Activated gamma-delta T cell treated with Interleukin-2 at 50 U/mL for 16 hours (primary cell): ENCODE results near the gene EVC2.

Experiments
- DNase-seq: peaks from one replicate; pipeline ENCODE4 v3.0.0-alpha.2; 2020

EVC2 gene

GRCh38 chr4:5711479-5712184, 3.3 kb upstream of the EVC2 start:
- no peak for DNase-seq

GRCh38 chr4:5710961-5711478, 2.7 kb upstream of the EVC2 start, which contains the start of gene EVC:
Gene EVC, plus strand, starts transcription at chr4:5711201. Its CDS starts 180 bp downstream, at chr4:5711381.
- peak; percentile 7 for DNase-seq

DNA sequence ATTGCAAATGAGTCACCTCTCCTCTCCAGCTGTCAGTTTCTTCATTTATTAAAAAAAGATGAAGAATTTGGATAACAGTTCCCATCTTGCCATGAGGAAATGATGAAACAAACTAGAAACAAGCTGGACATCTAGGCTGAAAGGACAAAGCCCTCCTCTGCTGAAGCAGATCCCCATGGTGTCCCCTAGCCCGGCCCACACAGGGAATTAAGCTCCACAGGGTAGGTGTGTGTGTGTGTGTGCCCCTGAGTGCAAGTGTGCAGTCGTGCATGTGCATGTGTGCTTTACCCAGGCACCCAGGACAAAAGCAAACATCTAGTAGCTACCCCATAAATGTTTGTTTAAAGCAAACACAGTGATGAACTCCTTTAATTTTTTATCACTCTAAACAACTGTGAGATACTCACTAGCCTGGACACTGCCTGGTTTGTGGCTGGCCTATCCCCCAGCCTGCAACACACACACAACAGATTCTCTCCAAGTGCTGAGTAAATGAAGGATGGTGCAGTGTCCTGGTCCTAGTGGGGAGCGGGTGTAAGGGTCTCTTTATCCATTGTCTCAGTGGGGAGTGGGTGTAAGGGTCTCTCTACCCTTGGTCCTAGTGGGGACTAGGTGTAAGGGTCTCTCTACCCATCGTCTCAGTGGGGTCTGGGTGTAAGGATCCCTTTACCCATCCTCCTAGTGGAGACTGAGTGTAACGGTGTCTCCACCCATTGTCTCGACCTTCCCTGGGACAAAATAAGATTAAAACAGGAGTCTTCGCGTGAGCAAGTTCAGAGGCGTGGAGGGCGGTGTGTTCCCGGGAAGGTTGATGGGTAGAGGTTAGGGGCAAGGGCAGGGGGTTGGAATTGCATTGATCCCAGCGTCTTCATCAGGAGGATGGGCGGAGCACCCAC, 2.0 kb upstream of the EVC2 start:
- DNase-seq, result no peak

- DNase-seq, result no peak
Measured at GRCh38 chr4:5709207-5709575, 832 bp upstream of the EVC2 start.

- no peak for DNase-seq
Measured at GRCh38 chr4:5707778-5708448, 446 bp downstream of the EVC2 start.

- no peak for DNase-seq
Measured at GRCh38 chr4:5707366-5707765, 993 bp downstream of the EVC2 start.

GRCh38 chr4:5706486-5707290, 1.7 kb downstream of the EVC2 start:
- DNase-seq, result no peak

DNA sequence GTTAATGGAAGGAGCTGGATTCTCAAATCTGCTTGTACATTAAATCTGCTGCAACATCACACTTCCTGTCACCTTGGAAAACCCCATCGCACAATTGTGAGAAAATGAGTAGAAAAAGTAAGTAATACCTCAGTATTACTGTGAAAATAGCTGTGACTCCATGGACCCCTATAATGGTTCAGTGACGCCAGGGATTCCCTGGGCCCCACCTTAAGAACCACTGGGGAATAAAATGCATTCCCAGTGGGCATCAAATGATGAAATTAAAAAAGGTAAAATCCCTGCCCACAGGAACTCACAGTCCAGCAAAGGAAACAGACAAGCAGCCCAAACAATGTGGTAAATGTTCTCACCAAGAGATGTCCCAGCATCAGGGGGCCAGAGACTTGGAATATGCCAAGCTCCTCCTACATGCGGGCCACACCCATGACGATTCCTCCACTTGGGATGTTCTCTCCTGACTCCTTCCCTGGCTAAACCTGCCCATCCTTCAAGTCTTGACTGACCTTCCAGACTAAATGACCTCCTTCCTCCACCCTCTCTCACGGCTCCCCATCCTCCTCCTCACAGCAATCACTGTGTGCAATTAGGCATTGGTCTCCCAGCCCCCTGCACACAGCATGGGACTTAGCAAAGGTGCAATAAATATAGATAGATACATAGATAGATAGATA, 2.6 kb downstream of the EVC2 start:
- no peak for DNase-seq

GRCh38 chr4:5704276-5704675, 4.1 kb downstream of the EVC2 start:
- no peak for DNase-seq

DNA sequence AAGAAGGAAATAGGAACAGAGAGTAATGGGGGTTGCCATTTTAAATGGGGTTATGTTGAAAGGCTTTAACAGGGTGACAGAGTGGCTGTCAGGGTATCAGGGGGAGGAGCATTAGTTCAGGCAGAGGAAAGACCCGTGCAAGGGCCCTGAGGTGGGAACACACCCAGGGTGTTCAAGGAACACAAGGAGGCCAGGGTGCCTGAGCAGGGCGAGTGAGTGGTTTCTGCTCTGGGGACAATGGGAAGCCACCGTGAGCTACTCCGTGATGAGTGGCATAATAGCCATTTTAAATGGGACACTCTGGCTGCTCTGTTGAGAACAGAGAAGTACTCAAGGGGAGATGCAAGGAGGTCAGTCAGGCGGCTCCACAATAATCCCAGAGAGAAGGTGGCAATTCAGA, 4.5 kb downstream of the EVC2 start:
- DNase-seq, result no peak

DNA sequence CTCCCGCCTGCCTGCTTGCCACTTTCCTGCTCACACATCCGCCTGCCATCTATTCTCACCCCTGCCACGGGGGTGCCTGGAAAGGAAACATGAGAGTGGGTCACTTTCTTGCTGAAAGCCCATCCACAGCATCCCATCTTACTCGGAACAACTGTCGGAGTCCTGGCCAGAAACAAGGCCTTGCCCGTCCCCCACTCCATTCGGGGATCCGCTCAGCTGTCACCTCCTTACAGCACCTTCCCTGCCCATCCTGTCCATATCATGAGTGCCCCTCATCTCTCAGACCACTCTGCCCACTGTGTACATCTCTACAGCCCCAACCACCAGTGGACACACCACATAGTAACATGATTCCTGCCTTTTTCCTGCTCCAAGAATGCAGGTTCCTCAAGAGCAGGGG, 6.4 kb downstream of the EVC2 start:
- no peak for DNase-seq

DNA sequence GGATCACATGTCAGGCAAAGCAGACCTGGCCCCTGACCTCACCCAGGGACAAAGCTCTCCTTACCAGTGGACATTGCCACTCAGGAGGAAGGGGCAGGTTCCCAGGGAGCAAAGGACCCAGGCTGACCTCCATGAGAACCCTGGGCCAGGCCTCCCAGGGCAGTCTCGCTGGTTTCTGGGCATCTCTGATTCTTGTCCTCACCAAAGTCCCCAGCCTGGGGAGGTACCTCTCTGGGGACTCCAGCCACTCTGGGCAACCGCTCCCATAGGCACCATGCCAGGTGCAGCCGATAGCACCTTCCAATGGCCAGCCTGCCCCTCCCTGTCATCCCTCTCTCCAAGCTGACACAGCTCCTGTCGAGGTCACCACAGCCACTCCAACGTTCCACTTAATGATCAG, 7.9 kb downstream of the EVC2 start:
- DNase-seq, result no peak

DNA sequence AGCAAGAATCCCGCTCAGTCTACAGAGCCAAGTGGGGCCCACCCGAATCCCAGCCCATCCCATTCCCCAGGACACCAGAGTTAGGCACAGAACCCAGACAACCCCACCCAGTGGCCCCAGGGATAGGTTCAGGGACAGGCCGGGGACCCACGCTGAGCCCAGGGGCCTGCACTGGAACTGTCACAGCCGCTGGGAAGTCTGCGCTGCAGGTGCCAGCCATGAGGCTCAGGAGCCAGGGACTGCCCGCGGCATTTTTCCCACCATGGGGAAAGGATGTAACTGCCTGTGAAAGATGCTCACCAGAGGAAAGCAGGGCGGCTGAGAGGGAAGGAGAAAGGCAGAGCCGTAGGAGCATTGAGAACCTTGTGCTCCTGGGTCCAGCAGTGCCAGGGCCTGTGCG, 12.0 kb downstream of the EVC2 start:
- DNase-seq, result no peak

GRCh38 chr4:5693871-5694270, 14.5 kb downstream of the EVC2 start:
- DNase-seq, result no peak

DNA sequence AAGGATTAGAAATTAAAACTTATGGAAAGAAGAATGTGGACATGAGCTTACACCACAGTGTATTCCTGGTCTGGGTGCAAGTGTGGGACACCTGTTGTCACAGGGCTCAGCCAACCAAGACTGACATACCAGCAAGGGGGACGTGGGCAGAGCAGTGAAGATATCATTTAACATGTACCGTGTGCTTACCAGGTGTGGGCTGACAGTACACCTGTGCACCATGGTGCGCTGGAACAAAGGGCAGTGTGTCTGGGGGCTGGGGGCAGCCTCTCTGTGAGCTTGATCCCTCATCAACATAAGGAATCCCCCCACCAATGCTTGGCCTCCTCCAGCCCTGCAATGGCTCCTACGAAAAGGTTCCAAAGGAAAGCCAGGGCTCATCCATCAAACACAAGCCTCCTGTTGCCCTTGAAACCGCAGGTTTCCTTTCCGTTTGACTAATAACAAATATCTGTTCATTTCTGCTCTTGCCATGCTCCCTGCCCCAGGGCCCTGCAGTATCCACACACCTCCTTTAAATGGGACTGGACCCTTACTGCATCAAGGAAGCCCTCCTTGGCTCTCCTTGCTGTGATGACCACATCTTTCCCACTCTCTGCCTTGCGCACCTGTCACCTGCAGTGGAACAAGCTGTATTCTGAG, 16.7 kb downstream of the EVC2 start:
- DNase-seq, result no peak

- no peak for DNase-seq
Measured at GRCh38 chr4:5689065-5689464, 19.3 kb downstream of the EVC2 start.

GRCh38 chr4:5686338-5686737, 22.0 kb downstream of the EVC2 start:
- no peak for DNase-seq

GRCh38 chr4:5685296-5685695, 23.1 kb downstream of the EVC2 start:
- DNase-seq, result no peak

- DNase-seq, result no peak
Measured at GRCh38 chr4:5683566-5683965, 24.8 kb downstream of the EVC2 start.

- DNase-seq, result no peak
Measured at GRCh38 chr4:5678977-5679376, 29.4 kb downstream of the EVC2 start.

DNA sequence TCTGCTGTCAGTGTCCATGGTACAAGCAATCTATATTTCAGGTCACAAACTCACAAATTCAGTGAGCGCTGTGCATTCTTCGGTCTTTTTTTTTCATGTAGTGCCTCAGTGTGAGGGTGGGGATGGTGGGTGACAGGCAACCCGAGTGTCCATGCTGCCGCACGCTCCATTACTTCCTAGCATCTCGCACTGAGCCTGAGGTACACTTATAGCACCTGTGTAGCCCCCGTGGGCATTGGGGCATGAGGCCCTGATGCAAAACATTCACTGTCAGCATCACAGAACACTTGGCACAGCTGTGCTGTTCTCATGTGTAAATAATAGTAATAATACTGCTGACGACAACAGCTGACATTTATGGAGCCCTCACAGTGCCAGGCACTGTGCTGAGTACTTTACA, 31.6 kb downstream of the EVC2 start:
- DNase-seq, result no peak

- DNase-seq, result no peak
Measured at GRCh38 chr4:5666741-5667140, 41.6 kb downstream of the EVC2 start.
